Myocyte (in vitro differentiated cells): ENCODE measurements around the gene CIAPIN1. TPM values are rescaled to one million over a fixed set of nuclear protein-coding genes. Genes with fewer than 3 reads are reported as not detected.
"Not testable (repeated sequence)": the region's sequence is repeated elsewhere in the genome, so short reads cannot be mapped to it uniquely, and the experiment has no call there.

Experiments
- DNase-seq: peaks from one replicate; pipeline ENCODE4 v3.0.0-alpha.2; 2012; ENCODE audit warnings: low read depth
- total RNA-seq: library from RNA; depleted of rRNA; stranded (reverse); fragments of >200 nt; gene quantifications from 2 replicates; pipeline ENCODE4 v1.2.3, GENCODE V29; 2014

CIAPIN1 gene
- total RNA-seq, 1 donor from 2014 or later: 74.6 TPM

- DNase-seq: no peak
These were observed 2.5 kb downstream of the CIAPIN1 start for GRCh38 chr16:57444711-57445110.

DNA sequence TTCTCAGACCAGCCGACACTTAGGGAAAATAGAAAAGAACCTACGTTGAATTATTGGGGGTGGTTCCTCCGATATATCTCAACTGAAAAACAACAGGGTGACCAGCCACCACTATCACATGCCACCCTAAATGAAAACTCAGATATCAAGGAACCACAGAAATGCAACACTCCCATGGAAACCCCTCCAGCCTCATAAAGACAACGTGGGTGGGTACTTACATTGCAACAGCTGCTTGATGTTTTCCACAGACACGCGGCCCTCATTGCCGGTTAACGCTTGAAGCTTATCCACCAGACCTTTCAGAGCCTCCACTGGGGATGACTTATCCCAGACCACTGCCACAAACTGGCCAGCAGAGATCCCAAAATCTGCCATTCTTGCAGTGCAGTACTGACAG lies 6.6 kb downstream of the CIAPIN1 start:
- DNase-seq: peak; percentile 24

DNA sequence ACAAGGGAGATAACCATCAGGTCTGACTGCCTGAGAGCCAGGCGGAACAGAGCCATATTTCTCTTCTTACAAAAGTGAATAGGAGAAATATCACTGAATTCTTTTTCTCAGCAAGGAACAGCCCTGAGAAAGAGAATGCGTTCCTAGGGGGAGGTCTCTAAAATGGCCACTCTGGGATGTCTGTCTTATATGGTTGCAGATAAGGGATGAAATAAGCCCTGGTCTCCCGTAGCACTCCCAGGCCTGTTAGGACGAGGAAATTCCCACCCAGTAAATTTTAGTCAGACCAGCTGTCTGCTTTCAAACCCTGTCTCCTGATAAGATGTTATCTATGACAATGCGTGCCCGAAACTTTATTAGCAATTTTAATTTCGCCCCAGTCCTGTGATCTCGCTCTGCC lies 7.2 kb downstream of the CIAPIN1 start:
- not testable (repeated sequence) for DNase-seq

DNA sequence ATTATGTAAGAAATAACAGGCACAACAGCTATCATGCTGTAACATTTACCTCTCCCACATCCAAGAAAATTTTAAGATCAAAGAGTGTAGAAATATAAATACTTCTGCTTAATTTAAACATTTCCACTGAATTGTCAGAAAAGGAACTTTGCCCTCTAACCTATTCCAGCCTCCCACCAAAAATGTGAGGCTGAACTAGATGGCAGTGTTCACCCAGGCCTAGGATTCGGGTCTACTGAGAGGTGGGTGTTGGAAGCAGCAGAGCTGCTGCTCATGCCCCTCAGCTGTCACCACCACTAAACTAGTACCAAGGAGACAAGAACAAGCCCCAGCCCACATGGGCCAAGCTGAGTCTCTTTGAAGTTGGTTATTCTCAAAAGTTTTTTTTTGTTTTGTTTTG lies 11.3 kb downstream of the CIAPIN1 start:
- DNase-seq: no peak

- no peak for DNase-seq
These were observed 13.2 kb downstream of the CIAPIN1 start for GRCh38 chr16:57434003-57434402.

DNA sequence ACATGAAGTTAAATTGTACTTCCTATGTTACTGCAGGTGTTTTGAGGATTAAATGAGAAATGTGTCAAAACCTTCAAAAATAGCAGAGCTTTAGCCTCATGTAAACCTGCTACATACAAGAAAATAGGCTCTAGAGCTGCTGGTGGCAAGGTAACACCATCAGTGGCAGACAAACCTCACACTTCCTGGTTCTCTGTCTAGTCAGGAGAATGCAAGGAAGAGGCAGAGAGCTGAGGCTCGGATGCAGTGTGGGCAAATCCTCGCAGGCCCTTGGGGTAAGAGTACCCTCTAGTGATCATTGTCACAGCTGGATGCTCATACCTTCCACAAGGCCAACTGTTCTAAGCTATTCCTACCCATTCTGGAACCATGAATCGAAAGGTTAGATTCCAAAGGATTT lies 14.2 kb downstream of the CIAPIN1 start:
- DNase-seq: no peak

- no peak for DNase-seq
These were observed 14.7 kb downstream of the CIAPIN1 start for GRCh38 chr16:57432505-57432904.

- no peak for DNase-seq
These were observed 16.2 kb downstream of the CIAPIN1 start for GRCh38 chr16:57430955-57431354.

DNA sequence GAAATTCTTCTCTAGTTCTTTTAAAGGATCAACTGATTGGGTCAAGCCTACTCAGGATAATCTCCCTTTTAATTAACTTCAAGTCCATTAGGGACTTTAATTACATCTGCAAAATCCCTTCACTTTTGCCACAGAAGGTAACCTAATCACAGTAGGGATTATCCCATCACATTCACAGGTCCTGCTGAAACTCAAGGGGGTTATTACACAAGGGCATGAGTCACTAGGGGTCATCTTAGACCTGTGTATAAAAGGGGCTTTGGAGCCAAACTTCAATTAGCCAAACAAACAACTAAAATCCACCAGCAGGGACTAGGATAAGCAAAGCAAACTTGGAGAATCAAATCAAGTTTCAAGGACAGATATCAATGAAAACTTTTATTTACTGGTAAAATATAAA lies 19.4 kb downstream of the CIAPIN1 start:
- DNase-seq: no peak

DNA sequence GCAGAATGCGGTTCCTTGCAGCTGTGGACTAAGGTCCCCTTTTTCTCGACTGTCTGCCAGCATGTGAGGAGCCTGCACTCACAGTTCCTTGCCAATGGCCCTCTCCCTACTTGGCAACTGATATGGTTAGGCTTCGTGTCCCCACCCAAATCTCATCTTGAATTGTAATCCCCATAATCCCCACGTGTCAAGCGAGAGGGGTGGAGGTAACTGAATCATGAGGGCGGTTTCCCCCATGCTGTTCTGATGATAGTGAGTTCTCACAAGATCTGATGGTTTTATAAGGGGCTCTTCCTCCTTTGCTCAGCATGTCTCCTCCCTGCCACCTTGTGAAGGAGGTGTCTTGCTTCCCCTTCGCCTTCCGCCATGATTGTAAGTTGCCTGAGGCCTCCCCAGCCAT lies 19.9 kb downstream of the CIAPIN1 start:
- DNase-seq: no peak

- DNase-seq: peak; percentile 70
These were observed 20.8 kb downstream of the CIAPIN1 start for GRCh38 chr16:57426356-57426755.

DNA sequence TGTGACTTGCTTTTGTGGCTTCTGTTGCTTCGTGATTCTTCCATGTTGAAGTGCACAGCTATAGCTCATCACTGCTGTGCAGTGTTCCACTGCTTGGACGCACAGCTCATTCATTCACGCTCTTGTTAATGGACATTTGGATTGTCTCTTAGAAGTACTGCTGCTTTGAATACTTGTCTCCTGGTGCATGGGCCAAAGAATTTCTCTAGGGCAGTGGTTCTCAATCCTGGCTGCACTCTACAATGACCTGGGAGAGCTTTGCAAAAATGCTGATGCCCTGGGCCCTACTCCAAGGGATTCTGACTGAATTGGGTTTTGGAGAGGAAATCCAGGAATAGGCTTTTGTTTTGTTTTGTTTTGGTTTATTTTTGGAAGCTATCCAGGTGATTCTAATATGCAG lies 22.6 kb downstream of the CIAPIN1 start:
- no peak for DNase-seq

DNA sequence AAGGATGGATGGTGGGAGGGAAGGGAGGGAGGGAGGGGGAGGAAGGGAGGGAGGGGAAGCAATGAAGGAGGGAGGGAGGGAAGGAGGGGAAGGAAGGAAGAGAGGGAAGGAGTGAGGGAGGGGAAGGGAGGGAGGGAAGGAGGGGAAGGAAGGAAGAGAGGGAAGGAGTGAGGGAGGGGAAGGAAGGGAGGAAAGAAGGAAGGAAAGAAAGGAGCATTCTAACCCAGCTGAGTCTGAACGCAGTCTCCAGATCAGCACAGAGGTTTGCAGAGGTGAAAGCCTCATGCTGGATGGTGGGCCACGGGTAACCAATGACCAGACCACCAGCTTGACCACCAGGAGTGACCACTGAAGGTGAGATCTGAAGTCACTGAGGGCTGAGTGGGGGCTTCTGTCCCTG lies 24.0 kb downstream of the CIAPIN1 start:
- no peak for DNase-seq

GRCh38 chr16:57422026-57422944 lies 24.9 kb downstream of the CIAPIN1 start:
- peak; percentile 76 for DNase-seq

DNA sequence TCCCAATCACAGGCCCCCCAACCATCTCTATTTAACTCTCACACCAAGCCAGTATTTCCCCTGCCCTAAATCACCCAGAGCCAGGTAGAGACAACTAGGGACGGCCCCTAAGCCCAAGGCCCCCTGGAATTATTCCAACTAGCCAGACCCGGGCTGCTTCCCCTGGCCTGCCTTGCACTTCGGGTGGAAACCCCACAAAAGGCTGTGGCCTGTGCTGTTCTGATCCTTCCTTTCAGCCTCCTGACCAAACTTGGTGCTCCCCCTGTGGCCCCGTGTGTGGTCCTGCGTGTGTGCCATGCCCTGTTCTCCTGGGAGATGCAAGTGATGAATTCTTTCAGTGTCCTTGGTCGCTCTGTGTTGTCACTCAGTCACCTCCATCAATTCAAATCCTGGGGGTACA lies 27.7 kb downstream of the CIAPIN1 start:
- DNase-seq: no peak

DNA sequence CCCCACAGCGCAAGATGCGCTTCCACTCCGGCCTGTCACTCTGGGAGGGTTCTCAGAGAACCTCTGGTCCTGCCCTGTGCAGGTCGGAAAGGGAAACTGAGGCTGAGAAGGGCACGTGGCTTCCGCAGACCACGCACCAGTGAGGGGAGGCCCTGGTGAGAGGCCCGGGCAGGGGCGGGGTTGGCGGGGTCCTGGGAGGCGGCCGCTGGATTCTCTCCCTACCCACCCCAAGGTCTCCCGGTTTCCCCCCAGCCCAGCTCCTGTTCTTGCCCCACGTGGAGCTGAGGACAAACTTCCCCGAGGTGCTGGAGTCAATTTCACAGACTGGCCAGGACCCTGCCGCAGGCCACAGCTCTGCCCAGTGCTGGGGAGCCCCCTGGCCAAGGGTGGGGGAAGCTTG lies 31.1 kb downstream of the CIAPIN1 start:
- DNase-seq: no peak

DNA sequence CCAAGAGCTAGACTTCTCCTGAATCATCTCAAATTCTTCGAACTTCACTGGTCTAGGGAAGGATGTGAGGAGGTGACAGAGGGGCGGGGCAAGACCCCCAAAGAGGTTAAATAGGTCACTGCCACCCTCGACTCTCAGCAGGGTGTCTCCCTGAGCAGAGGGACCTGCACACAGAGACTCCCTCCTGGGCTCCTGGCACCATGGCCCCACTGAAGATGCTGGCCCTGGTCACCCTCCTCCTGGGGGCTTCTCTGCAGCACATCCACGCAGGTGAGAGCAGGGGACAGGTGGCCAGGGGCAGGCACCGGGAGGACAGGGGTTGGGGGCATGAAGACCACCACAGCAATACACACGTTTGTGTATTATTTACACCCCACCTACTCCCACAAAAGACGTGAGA lies 33.5 kb downstream of the CIAPIN1 start:
- no peak for DNase-seq

- no peak for DNase-seq
These were observed 33.9 kb downstream of the CIAPIN1 start for GRCh38 chr16:57413301-57413730.

DNA sequence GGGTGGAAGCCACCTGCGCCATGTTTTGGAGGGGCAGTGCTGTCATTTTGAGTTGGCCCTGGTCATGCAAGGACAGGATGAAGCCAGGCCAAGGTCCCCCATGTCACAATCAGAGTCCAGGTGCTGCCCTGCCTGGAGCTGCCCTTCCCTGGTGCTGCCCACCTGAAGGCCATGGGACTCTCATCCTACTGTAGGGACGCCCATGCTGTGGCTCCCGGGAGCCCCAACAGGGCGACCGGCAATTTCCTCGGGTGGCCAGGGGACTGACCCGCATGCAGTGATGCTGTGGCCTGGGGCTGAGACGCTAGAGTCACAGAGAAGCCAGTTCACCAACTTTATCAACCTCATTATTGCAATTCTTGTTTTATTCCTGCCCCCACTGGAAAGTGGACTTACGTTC lies 34.6 kb downstream of the CIAPIN1 start:
- DNase-seq: no peak

GRCh38 chr16:57411362-57411976 lies 35.7 kb downstream of the CIAPIN1 start:
- DNase-seq: peak; percentile 90

DNA sequence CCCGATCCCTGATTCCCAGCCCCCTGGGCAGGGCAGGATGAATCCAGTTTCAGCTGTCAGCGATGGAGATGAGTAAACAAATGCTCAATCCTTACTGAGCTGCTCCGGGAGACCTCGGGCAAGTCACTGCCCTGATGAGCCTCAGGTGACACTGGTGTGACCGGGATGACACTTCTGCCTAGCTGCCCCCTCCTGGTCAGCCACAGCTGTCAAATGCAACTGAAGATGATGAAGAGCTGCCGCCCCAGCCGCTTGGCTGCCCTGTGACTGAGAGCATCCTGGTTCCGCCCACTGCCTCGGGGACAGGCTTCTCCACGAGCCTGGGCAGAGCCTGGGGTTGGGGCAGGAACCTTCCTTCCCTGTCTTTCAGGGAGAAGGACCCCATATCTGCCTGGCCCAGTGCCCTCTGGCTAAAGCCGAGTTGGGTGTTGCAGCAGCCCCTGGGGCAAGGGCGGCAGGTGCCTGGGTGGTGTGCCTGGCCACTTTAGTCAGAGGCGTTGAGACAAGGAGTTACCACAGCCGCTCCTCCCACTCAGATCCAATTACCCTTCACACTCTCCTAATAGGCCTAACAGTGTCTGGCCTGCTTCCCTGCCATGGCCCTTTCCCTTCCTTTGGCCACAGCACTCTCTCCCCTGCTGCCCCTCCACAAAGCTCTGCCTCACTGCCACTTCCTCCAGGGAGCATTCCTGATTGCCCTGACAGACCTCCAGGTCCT lies 37.2 kb downstream of the CIAPIN1 start:
- peak; percentile 91 for DNase-seq

GRCh38 chr16:57409065-57409464 lies 38.1 kb downstream of the CIAPIN1 start:
- no peak for DNase-seq
